HEK293T (cell line): ENCODE measurements around the gene KDM3B.

ENCODE experiments used
- ARNT ChIP-seq: fragments of 450-650 bp; IDR thresholded peaks from 2 replicates; pipeline ENCODE4 v1.6.1; 2017; ENCODE audit warnings: mild to moderate bottlenecking
- FOXA1 ChIP-seq: fragments of 450-650 bp; IDR thresholded peaks from 2 replicates; pipeline ENCODE4 v1.6.1; 2016; ENCODE audit warnings: mild to moderate bottlenecking
- FOXM1 ChIP-seq: fragments of 450-650 bp; IDR thresholded peaks from 2 replicates; pipeline ENCODE4 v1.6.1; 2017; ENCODE audit warnings: mild to moderate bottlenecking, borderline replicate concordance
- LEF1 ChIP-seq: fragments of 450-650 bp; IDR thresholded peaks from 2 replicates; pipeline ENCODE4 v1.6.1; 2017; ENCODE audit warnings: mild to moderate bottlenecking, borderline replicate concordance
- SP1 ChIP-seq: fragments of 450-650 bp; IDR thresholded peaks from 2 replicates; pipeline ENCODE4 v1.6.1; 2017
- TARDBP ChIP-seq: fragments of 450-650 bp; IDR thresholded peaks from 2 replicates; pipeline ENCODE4 v1.6.1; 2016

- TF ChIP-seq SP1, result no peak
- no peak for TF ChIP-seq TARDBP
- no peak for TF ChIP-seq FOXM1
- no peak for TF ChIP-seq ARNT
- no peak for TF ChIP-seq LEF1
- no peak for TF ChIP-seq FOXA1
These were observed 96.3 kb downstream of the KDM3B start for GRCh38 chr5:138448481-138449398.
